H1 (cell line): ENCODE data around the gene POLR2H. TPM values are rescaled to one million over a fixed set of nuclear protein-coding genes. Genes with fewer than 3 reads are reported as not detected.

Experiments used
- GTF2F1 ChIP-seq: IDR thresholded peaks from 2 replicates; pipeline ENCODE4 v1.6.1; 2012; ENCODE audit warnings: low read depth, low read length, improper control_type of control experiment, borderline replicate concordance
- JUN ChIP-seq: IDR thresholded peaks from 2 replicates; pipeline ENCODE4 v1.6.1; 2011; ENCODE audit warnings: low read depth, mild to moderate bottlenecking, improper control_type of control experiment, low read length
- NANOG ChIP-seq: IDR thresholded peaks from 2 replicates; pipeline ENCODE4 v1.6.1; 2011; ENCODE audit warnings: low read length, low read depth, mild to moderate bottlenecking, inconsistent platforms; ENCODE audit not compliant: insufficient read depth, poor library complexity, severe bottlenecking
- POU5F1 ChIP-seq: IDR thresholded peaks from 2 replicates; pipeline ENCODE4 v1.6.1; 2011; ENCODE audit warnings: low read depth, mild to moderate bottlenecking, low read length, moderate library complexity
- RAD21 ChIP-seq, 2 experiments: IDR thresholded peaks in 1 of 2; conservative IDR thresholded peaks in 1 of 2; 2 replicates each; pipeline ENCODE4 v1.6.1; 2011; ENCODE audit warnings: low read depth in 2 of 2, low read length in 2 of 2, improper control_type of control experiment in 1 of 2, inconsistent platforms in 1 of 2, mild to moderate bottlenecking in 1 of 2, moderate library complexity in 1 of 2
- YY1 ChIP-seq: IDR thresholded peaks from 2 replicates; pipeline ENCODE4 v1.6.1; 2011; ENCODE audit warnings: low read depth, mild to moderate bottlenecking, low read length
- polyA plus RNA-seq, 7 experiments: library from polyadenylated mRNA; depleted of rRNA in 3 of 7; stranded (reverse) in 5 of 7; unstranded in 2 of 7; fragments of >200 nt in 5 of 7; fragments of 200-250 nt in 2 of 7; gene quantifications; 1 replicate in 5 of 7; 2 replicates in 1 of 7; 4 replicates in 1 of 7; pipeline versions ENCODE4 v1.2.1 to v1.2.3, GENCODE V29; 2011 to 2013; ENCODE audit warnings: missing spikeins in 2 of 7, mixed read lengths in 2 of 7
- total RNA-seq: library from RNA; stranded (reverse); fragmentation: NEBNext Ultra II Directional; extraction: Animal tissue kit (Norgen Biotek cat#: 25700); gene quantifications from 2 replicates; pipeline ENCODE4 v1.2.1, GENCODE V29; 2021

POLR2H gene
- total and polyA plus RNA-seq, 2 of the 8 experiments (the other 6 are each of a cell fraction or from before 2014, with no cell fraction given) = 113 to 335 TPM

DNA sequence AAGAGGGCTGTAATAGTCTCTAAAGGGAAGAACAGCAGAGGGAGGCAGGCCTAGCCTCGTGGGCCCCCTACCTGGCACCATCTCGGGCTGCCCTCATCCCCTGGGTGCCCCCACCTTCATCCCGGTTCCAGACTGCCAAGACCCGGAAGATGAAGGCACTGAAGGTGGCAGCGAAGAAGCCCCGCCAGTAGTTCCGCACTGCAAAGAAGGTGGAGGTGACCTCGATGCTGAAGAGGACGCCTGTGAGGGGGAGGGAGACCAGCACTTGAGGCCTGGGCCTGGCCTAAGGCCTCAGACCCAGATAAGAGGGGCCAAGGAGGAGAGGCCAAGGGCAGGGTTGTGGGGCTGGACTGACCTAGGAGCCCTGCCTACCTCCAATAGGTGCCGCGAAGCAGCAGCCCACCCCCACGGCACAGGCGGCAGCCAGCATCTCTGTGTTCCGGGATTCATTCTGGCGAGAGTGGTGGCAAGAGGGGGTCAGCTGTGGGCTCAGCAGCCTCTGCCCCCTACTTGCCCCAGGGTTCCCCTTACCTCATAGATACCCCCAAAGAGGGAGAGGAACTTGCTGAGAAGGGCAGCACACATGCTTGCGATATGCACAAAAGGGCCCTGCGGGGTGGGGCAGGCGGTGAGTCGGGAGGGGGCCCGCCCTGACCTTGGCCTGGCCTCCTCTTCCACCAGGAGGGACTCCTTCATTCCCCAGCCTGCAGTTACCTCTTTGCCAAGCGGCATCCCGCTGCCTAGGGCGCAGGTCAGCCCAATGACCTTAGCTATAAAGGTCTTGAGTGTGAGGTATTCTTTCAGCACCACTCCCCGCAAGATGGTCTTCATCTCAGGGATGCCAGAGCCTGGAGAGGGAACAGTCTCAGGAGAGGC, 4.0 kb upstream of the POLR2H start (continued):
- TF ChIP-seq POU5F1 = no peak
- TF ChIP-seq RAD21 (IDR thresholded peaks at IDR 0.05 in 1 of 2, conservative IDR thresholded peaks at IDR 0.05 in 1 of 2; ENCODE audit: low read depth in 2 of 2, low read length in 2 of 2) = no peak
- TF ChIP-seq GTF2F1 = no peak
- no peak for TF ChIP-seq NANOG
- no peak for TF ChIP-seq JUN
- no peak for TF ChIP-seq YY1
